K562 (cell line): ENCODE results near the gene NIM1K. TPM values are rescaled to one million over a fixed set of nuclear protein-coding genes. Genes with fewer than 3 reads are reported as not detected.

Source experiments
- ATAC-seq: fragments of 200-7000 bp; cut with Tn5 transposase; 3 replicates; pipeline ENCODE4 v1.9.1; 2020; ENCODE audit warnings: moderate library complexity
- BruUV-seq: library from RNA; stranded (reverse); fragments of 400-500 nt; replicated peaks from 2 replicates; lab custom pipeline; 2021; lab: Mats Ljungman, UMichigan
- CTCF ChIA-PET: fragments of 300-600 bp; formaldehyde crosslinking; extraction: SDS; loops from one replicate; lab custom pipeline; 2021; ENCODE audit warnings: low intra/inter-chr PET ratio; lab: Yijun Ruan, JAX
- POLR2A ChIA-PET: fragments of 300-600, 350-650 bp; sonication (Branson Sonifier 250); formaldehyde crosslinking; extraction: SDS; loops from one replicate; lab custom pipeline; 2021; ENCODE audit warnings: antibody characterized with exemption, inconsistent platforms; lab: Yijun Ruan, JAX
- DNase-seq, 4 experiments: peaks; one replicate each; pipeline versions ENCODE4 v3.0.0 to v3.0.0-alpha.2; 2011 to 2018; ENCODE audit warnings: low spot score in 3 of 4, mixed read lengths in 3 of 4; ENCODE audit errors: extremely low read depth in 1 of 4
- FAIRE-seq: peaks from 2 replicates; lab custom pipeline; 2011; peaks lifted over from hg19 to GRCh38; lab: Jason Lieb, UNC
- H2AFZ ChIP-seq: 2 replicates; pipeline ENCODE4 v1.6.0; 2011; ENCODE audit warnings: low read depth, low read length, control low read depth, inconsistent platforms
- H3K27ac ChIP-seq: fragments of 200-600 bp; 3 replicates; pipeline ENCODE4 v1.8.0; 2011; ENCODE audit warnings: low read depth, mild to moderate bottlenecking, control low read depth, inconsistent platforms, low read length, moderate library complexity, mixed read lengths; ENCODE audit errors: extremely low read depth
- H3K27me3 ChIP-seq, 2 experiments: fragments of 300-600 bp in 1 of 2; 2 replicates in 1 of 2; 3 replicates in 1 of 2; pipeline versions ENCODE4 v1.6.0 to v1.8.0; 2011; ENCODE audit warnings: inconsistent platforms in 2 of 2, low read length in 2 of 2, mild to moderate bottlenecking in 1 of 2, mixed read lengths in 1 of 2, moderate library complexity in 1 of 2; ENCODE audit not compliant: control insufficient read depth in 2 of 2, insufficient read depth in 2 of 2
- H3K36me3 ChIP-seq: fragments of 300-600 bp; 3 replicates; pipeline ENCODE4 v1.8.0; 2011; ENCODE audit warnings: mild to moderate bottlenecking, low read length, inconsistent platforms; ENCODE audit not compliant: control insufficient read depth, insufficient read depth
- H3K4me1 ChIP-seq, 2 experiments: fragments of 200-600 bp in 1 of 2; replicated peaks in 1 of 2; 2 replicates in 1 of 2; 3 replicates in 1 of 2; pipeline versions ENCODE4 v1.5.1 to v1.8.0; 2011; ENCODE audit warnings: inconsistent platforms in 2 of 2, low read length in 2 of 2, mild to moderate bottlenecking in 1 of 2, mixed read lengths in 1 of 2, moderate library complexity in 1 of 2; ENCODE audit not compliant: control insufficient read depth in 2 of 2, insufficient read depth in 2 of 2
- H3K4me2 ChIP-seq: 2 replicates; pipeline ENCODE4 v1.6.1; 2011; ENCODE audit warnings: low read length, control low read depth, inconsistent platforms, mixed read lengths; ENCODE audit not compliant: insufficient read depth
- H3K4me3 ChIP-seq: fragments of 200-600 bp; sonication (generic), shearing (Covaris generic); 2 replicates; pipeline ENCODE4 v1.5.1; 2016; ENCODE audit warnings: control low read depth, inconsistent platforms
- H3K79me2 ChIP-seq: fragments of 200-600 bp; 3 replicates; pipeline ENCODE4 v1.8.0; 2011; ENCODE audit warnings: low read length, inconsistent platforms; ENCODE audit not compliant: control insufficient read depth, insufficient read depth
- H3K9ac ChIP-seq, 2 experiments: 2 replicates each; pipeline versions ENCODE4 v1.6.0 to v1.6.1; 2011; ENCODE audit warnings: low read depth in 2 of 2, low read length in 2 of 2, control low read depth in 1 of 2, inconsistent platforms in 1 of 2, mild to moderate bottlenecking in 1 of 2, mixed read lengths in 1 of 2; ENCODE audit not compliant: insufficient read depth in 1 of 2
- H3K9me1 ChIP-seq: one replicate; pipeline ENCODE4 v1.6.0; 2011; ENCODE audit warnings: inconsistent platforms, mild to moderate bottlenecking, low read length, moderate library complexity; ENCODE audit not compliant: control insufficient read depth, insufficient read depth
- H3K9me3 ChIP-seq: replicated peaks from 2 replicates; pipeline ENCODE4 v1.5.1; 2011; ENCODE audit warnings: low read depth, low read length, inconsistent platforms; ENCODE audit not compliant: control insufficient read depth, insufficient read depth
- H4K20me1 ChIP-seq: replicated peaks from 2 replicates; pipeline ENCODE4 v1.6.1; 2011; ENCODE audit warnings: low read length, inconsistent platforms, mixed read lengths; ENCODE audit not compliant: control insufficient read depth, insufficient read depth
- CEBPB ChIP-seq: fragments of 450-650 bp; IDR thresholded peaks from 2 replicates; pipeline ENCODE4 v1.6.1; 2016; ENCODE audit warnings: missing genetic modification characterization, missing compliant biosample characterization
- SMC3 ChIP-seq: conservative IDR thresholded peaks from 2 replicates; pipeline ENCODE4 v1.6.1; 2011; ENCODE audit warnings: low read depth, low read length, improper control_type of control experiment; ENCODE audit not compliant: insufficient read depth
- SRF ChIP-seq, 2 experiments: fragments of 250-450, 450-650 bp in 1 of 2; sonication (Bioruptor Pico) in 1 of 2; sonication (generic) in 1 of 2; formaldehyde crosslinking; IDR thresholded peaks; 2 replicates each; pipeline versions ENCODE4 v1.5.0 to v1.5.1; 2020 to 2022; ENCODE audit warnings: mild to moderate bottlenecking in 1 of 2, missing genetic modification reagents in 1 of 2
- ZFP30 ChIP-seq: fragments of 250-450 bp; sonication (Bioruptor Pico); IDR thresholded peaks from 2 replicates; pipeline ENCODE4 v1.8.0; 2022; ENCODE audit warnings: moderate library complexity, mild to moderate bottlenecking, inconsistent platforms, borderline replicate concordance
- ZNF507 ChIP-seq: conservative IDR thresholded peaks from 2 replicates; pipeline ENCODE4 v1.6.1; 2017; ENCODE audit warnings: missing genetic modification characterization, missing compliant biosample characterization
- ZNF77 ChIP-seq: fragments of 250-450 bp; sonication (Bioruptor Pico); IDR thresholded peaks from 2 replicates; pipeline ENCODE4 v1.5.0; 2020
- ZNF778 ChIP-seq: fragments of 450-650 bp; formaldehyde crosslinking; IDR thresholded peaks from 2 replicates; pipeline ENCODE4 v1.4.0; 2020; ENCODE audit warnings: mild to moderate bottlenecking, moderate library complexity
- ZSCAN29 ChIP-seq: fragments of 450-650 bp; IDR thresholded peaks from 2 replicates; pipeline ENCODE4 v1.6.1; 2017
- WGBS: fragments of 100-300 bp; shearing (Covaris generic); methylation state at CpG from one replicate; pipeline ENCODE4 v1.1.6; 2016; ENCODE audit warnings: low coverage, mixed read lengths; ENCODE audit not compliant: insufficient coverage; ENCODE audit errors: missing lambda C conversion rate; 5-methylcytosine and 5-hydroxymethylcytosine counted together
- in situ Hi-C: fragments of 300-500 bp; cut with MboI; formaldehyde crosslinking; loops from 4 replicates; pipeline ENCODE4 v1.15.0; 2018; ENCODE audit warnings: inconsistent platforms, mixed read lengths
- intact Hi-C: fragments of 100-400 bp; cut with micrococcal nuclease; formaldehyde crosslinking; loops from 2 replicates; pipeline ENCODE4 v1.14.2; 2022
- polyA plus RNA-seq, 8 experiments: library from polyadenylated mRNA; depleted of rRNA in 4 of 8; stranded (reverse) in 5 of 8; unstranded in 3 of 8; fragments of >200 nt; fragmentation: Nextera tagmentation in 2 of 8; fragmentation: Illumina TruSeq in 1 of 8; extraction: Ambion mirVana in 2 of 8; extraction: Trizol in 1 of 8; gene quantifications; 2 replicates each; pipeline versions ENCODE4 v1.2.1 to v1.2.3, GENCODE V29; 2011 to 2014; ENCODE audit warnings: inconsistent platforms in 1 of 8, missing spikeins in 1 of 8
- total RNA-seq, 7 experiments: library from RNA; depleted of rRNA in 6 of 7; stranded (reverse); fragments of >200 nt in 6 of 7; fragmentation: Illumina TruSeq in 2 of 7; extraction: Trizol in 2 of 7; gene quantifications; 2 replicates each; pipeline versions ENCODE4 v1.2.1 to v1.2.3, GENCODE V29; 2011 to 2021; ENCODE audit warnings: low replicate concordance in 1 of 7

Gene NIM1K
- total and polyA plus RNA-seq, 9 of the 15 experiments (the other 6 are each of a cell fraction or from before 2014, with no cell fraction given): 0.03 to 0.34 (median 0.08) TPM; not detected in 3

- Histone ChIP-seq H3K4me1 (peaks cover 0 to 13% of the 10 kb centered on the region in 2 experiments; a peak in 2 of 5 replicates), H3K9ac (no peak overlapping the region), H3K4me3 (no peak overlapping the region), H3K36me3 (peaks cover 87% of the 10 kb centered on the region), H4K20me1 (no peaks in the 10 kb centered on the region), H3K27ac (no peak overlapping the region), H3K27me3 (no peaks in the 10 kb centered on the region), H3K79me2 (peaks cover 50% of the 10 kb centered on the region), H3K4me2 (no peak overlapping the region), H3K9me3 (no peaks in the 10 kb centered on the region), H3K9me1 (no peaks in the 10 kb centered on the region), H2AFZ (no peak overlapping the region)
- 48% methylated on average over 4 of the region's 4 CpGs for WGBS
- ChIA-PET CTCF (no interaction called here), POLR2A (interaction anchor here (1.3 to 2.1 kb wide), 4 partner anchors 11 to 14 kb away, joined by 4 to 10 read pairs (median 4); no protein-coding TSS in a partner anchor)
- intact Hi-C loops: no loop called here
- in situ Hi-C loops: no loop called here
- no peak for TF ChIP-seq SMC3
- no peak for TF ChIP-seq ZSCAN29
- TF ChIP-seq ZNF77: no peak
- no peak for TF ChIP-seq SRF (CRISPR knock-in tag; IDR thresholded peaks at IDR 0.05)
- no peak for TF ChIP-seq ZNF778 (CRISPR knock-in tag)
- TF ChIP-seq ZFP30 (CRISPR knock-in tag): no peak
- peak; percentile 48 for TF ChIP-seq CEBPB (tag)
- TF ChIP-seq ZNF507: no peak
- ATAC-seq (no peak), FAIRE-seq (no peak), DNase-seq (no peak)
- BruUV-seq: no TSS peak
Observed at GRCh38 chr5:43154469-43154868, 37.6 kb upstream of the NIM1K start.
